H9 (cell line): ENCODE results near the gene SASS6. TPM values are rescaled to one million over a fixed set of nuclear protein-coding genes. Genes with fewer than 3 reads are reported as not detected.

Experiments
- DNase-seq: peaks from one replicate; pipeline ENCODE4 v3.0.0-alpha.2; 2017
- H2AFZ ChIP-seq: one replicate; pipeline ENCODE4 v1.6.1; 2013; ENCODE audit warnings: mild to moderate bottlenecking, low read length, control low read depth, moderate library complexity
- H2AK5ac ChIP-seq: 2 replicates; pipeline ENCODE4 v1.6.1; 2013; ENCODE audit warnings: low read length, control low read depth, mixed read lengths; ENCODE audit not compliant: insufficient read length
- H2BK120ac ChIP-seq: one replicate; pipeline ENCODE4 v1.6.1; 2013; ENCODE audit warnings: low read depth, mild to moderate bottlenecking, low read length, control low read depth, inconsistent platforms; ENCODE audit not compliant: poor library complexity, severe bottlenecking
- H2BK12ac ChIP-seq: 2 replicates; pipeline ENCODE4 v1.6.1; 2013; ENCODE audit warnings: low read length, control low read depth, mixed read lengths, low read depth; ENCODE audit not compliant: insufficient read length
- H2BK15ac ChIP-seq: 2 replicates; pipeline ENCODE4 v1.6.1; 2013; ENCODE audit warnings: low read depth, low read length, control low read depth
- H2BK20ac ChIP-seq: one replicate; pipeline ENCODE4 v1.6.1; 2013; ENCODE audit warnings: low read depth, mild to moderate bottlenecking, low read length, control low read depth, inconsistent platforms; ENCODE audit not compliant: poor library complexity, severe bottlenecking
- H2BK5ac ChIP-seq: 2 replicates; pipeline ENCODE4 v1.6.1; 2013; ENCODE audit warnings: low read length, control low read depth, mixed read lengths; ENCODE audit not compliant: insufficient read length
- H3K14ac ChIP-seq: 2 replicates; pipeline ENCODE4 v1.6.1; 2013; ENCODE audit warnings: low read length, control low read depth; ENCODE audit not compliant: insufficient read depth
- H3K18ac ChIP-seq: 2 replicates; pipeline ENCODE4 v1.6.1; 2013; ENCODE audit warnings: low read depth, mild to moderate bottlenecking, mixed read lengths, low read length, control low read depth; ENCODE audit not compliant: insufficient read length
- H3K23ac ChIP-seq: 2 replicates; pipeline ENCODE4 v1.6.1; 2013; ENCODE audit warnings: low read length, control low read depth, mixed read lengths, low read depth; ENCODE audit not compliant: insufficient read length
- H3K23me2 ChIP-seq: 2 replicates; pipeline ENCODE4 v1.6.1; 2013; ENCODE audit warnings: low read depth, mild to moderate bottlenecking, mixed read lengths, low read length, control low read depth; ENCODE audit not compliant: insufficient read length, poor library complexity, severe bottlenecking
- H3K27ac ChIP-seq: 2 replicates; pipeline ENCODE4 v1.5.1; 2013; ENCODE audit warnings: low read length, control low read depth, mixed read lengths, low read depth; ENCODE audit not compliant: insufficient read length
- H3K27me3 ChIP-seq: 2 replicates; pipeline ENCODE4 v1.6.1; 2013; ENCODE audit warnings: low read length, control low read depth, inconsistent platforms; ENCODE audit not compliant: insufficient read depth
- H3K4ac ChIP-seq: 2 replicates; pipeline ENCODE4 v1.6.1; 2013; ENCODE audit warnings: low read depth, mild to moderate bottlenecking, control low read depth, inconsistent platforms, low read length, moderate library complexity
- H3K4me1 ChIP-seq: 2 replicates; pipeline ENCODE4 v1.6.1; 2013; ENCODE audit warnings: low read length, control low read depth, inconsistent platforms; ENCODE audit not compliant: insufficient read depth
- H3K4me2 ChIP-seq: 2 replicates; pipeline ENCODE4 v1.6.1; 2013; ENCODE audit warnings: low read length, control low read depth, mixed read lengths; ENCODE audit not compliant: insufficient read length, insufficient read depth
- H3K56ac ChIP-seq: 2 replicates; pipeline ENCODE4 v1.6.1; 2013; ENCODE audit warnings: low read depth, mild to moderate bottlenecking, mixed read lengths, low read length, control low read depth; ENCODE audit not compliant: insufficient read length
- H3K79me1 ChIP-seq: 2 replicates; pipeline ENCODE4 v1.6.1; 2013; ENCODE audit warnings: low read depth, mild to moderate bottlenecking, moderate library complexity, low read length, control low read depth, inconsistent platforms; ENCODE audit not compliant: insufficient read depth, poor library complexity, severe bottlenecking
- H3K79me2 ChIP-seq: 2 replicates; pipeline ENCODE4 v1.6.1; 2013; ENCODE audit warnings: low read length, control low read depth, inconsistent platforms; ENCODE audit not compliant: insufficient read depth
- H3K9ac ChIP-seq: 2 replicates; pipeline ENCODE4 v1.6.1; 2013; ENCODE audit warnings: low read length, control low read depth, mixed read lengths; ENCODE audit not compliant: insufficient read length; ENCODE audit errors: extremely low read depth
- H3K9me3 ChIP-seq: one replicate; pipeline ENCODE4 v1.6.1; 2013; ENCODE audit warnings: low read depth, low read length, inconsistent platforms; ENCODE audit not compliant: control insufficient read depth
- H3T11ph ChIP-seq: one replicate; pipeline ENCODE4 v1.6.1; 2013; ENCODE audit warnings: mild to moderate bottlenecking, low read length, control low read depth, inconsistent platforms
- H4K20me1 ChIP-seq: one replicate; pipeline ENCODE4 v1.6.1; 2013; ENCODE audit not compliant: control insufficient read depth, insufficient read length, insufficient read depth
- H4K5ac ChIP-seq: 2 replicates; pipeline ENCODE4 v1.6.1; 2013; ENCODE audit warnings: low read depth, mild to moderate bottlenecking, mixed read lengths, low read length, control low read depth; ENCODE audit not compliant: insufficient read length
- H4K8ac ChIP-seq: replicated peaks from 2 replicates; pipeline ENCODE4 v1.6.1; 2013; ENCODE audit warnings: low read length, control low read depth, mixed read lengths, low read depth; ENCODE audit not compliant: insufficient read length
- H4K91ac ChIP-seq: 2 replicates; pipeline ENCODE4 v1.6.1; 2013; ENCODE audit warnings: low read depth, mild to moderate bottlenecking, moderate library complexity, mixed read lengths, low read length, control low read depth; ENCODE audit not compliant: insufficient read length
- H3K27ac Mint-ChIP-seq, 3 experiments: 2 replicates in 2 of 3; 3 replicates in 1 of 3; pipeline ENCODE4 v1.8.0; 2020 to 2021; ENCODE audit warnings: mixed read lengths in 3 of 3, mild to moderate bottlenecking in 1 of 3, moderate library complexity in 1 of 3
- H3K27me3 Mint-ChIP-seq: 2 replicates; pipeline ENCODE4 v1.8.0; 2021; ENCODE audit warnings: low read depth, mild to moderate bottlenecking, moderate library complexity, mixed read lengths
- H3K36me3 Mint-ChIP-seq, 3 experiments: 2 replicates in 2 of 3; 3 replicates in 1 of 3; pipeline ENCODE4 v1.8.0; 2020 to 2021; ENCODE audit warnings: low read depth in 3 of 3, mixed read lengths in 3 of 3; ENCODE audit not compliant: insufficient read depth in 1 of 3
- H3K4me1 Mint-ChIP-seq, 2 experiments: 2 replicates each; pipeline ENCODE4 v1.8.0; 2020; ENCODE audit warnings: mixed read lengths in 2 of 2
- H3K4me3 Mint-ChIP-seq, 2 experiments: 2 replicates in 1 of 2; 3 replicates in 1 of 2; pipeline ENCODE4 v1.8.0; 2020 to 2021; ENCODE audit warnings: mild to moderate bottlenecking in 2 of 2, mixed read lengths in 2 of 2, moderate library complexity in 1 of 2
- H3K9me3 Mint-ChIP-seq, 2 experiments: 2 replicates in 1 of 2; 3 replicates in 1 of 2; pipeline ENCODE4 v1.8.0; 2020; ENCODE audit warnings: mild to moderate bottlenecking in 2 of 2, mixed read lengths in 2 of 2, moderate library complexity in 1 of 2
- CTCF ChIP-seq: fragments of 200-600 bp; sonication (generic); conservative IDR thresholded peaks from 3 replicates; pipeline ENCODE4 v1.8.0; 2021; ENCODE audit warnings: antibody characterized with exemption, mild to moderate bottlenecking
- WGBS: extraction: QIAGEN DNeasy Blood & Tissue Kit; methylation state at CpG from one replicate; pipeline ENCODE4 v1.1.7; 2013; ENCODE audit warnings: missing lambda C conversion rate, low lambda C conversion rate, mixed read lengths; ENCODE audit not compliant: insufficient read length; ENCODE audit errors: extremely low coverage; 5-methylcytosine and 5-hydroxymethylcytosine counted together
- total RNA-seq: library from RNA; stranded (reverse); gene quantifications from 2 replicates; pipeline ENCODE4 v1.2.1, GENCODE V29; 2021

Gene SASS6
- total RNA-seq, 1 experiment from 2014 or later, result 15.2 TPM

GRCh38 chr1:100178091-100178490 is 45.4 kb upstream of the SASS6 start, which contains the start of gene LRRC39:
LRRC39 (minus strand) TSS chr1:100178256; CDS start chr1:100168516, 9,740 bp downstream.
- Histone ChIP-seq H3K9me3 (no peaks in the 10 kb centered on the region), H3K4ac (no peak within 1 kb of the TSS), H3K4me2 (no peak within 1 kb of the TSS), H3K79me2 (no peaks in the 10 kb centered on the region), H2BK5ac (no peak within 1 kb of the TSS), H2BK15ac (no peak within 1 kb of the TSS), H3K23ac (no peak within 1 kb of the TSS), H4K91ac (no peak within 1 kb of the TSS), H3T11ph (no peak within 1 kb of the TSS), H3K4me1 (no peaks in the 10 kb centered on the region), H3K27me3 (no peaks in the 10 kb centered on the region), H3K56ac (no peak within 1 kb of the TSS), H4K8ac (no peak within 1 kb of the TSS), H3K14ac (no peak within 1 kb of the TSS), H4K5ac (no peak within 1 kb of the TSS), H2AFZ (no peak within 1 kb of the TSS), H2BK20ac (no peak within 1 kb of the TSS), H3K18ac (no peak within 1 kb of the TSS), H2BK12ac (no peak within 1 kb of the TSS), H2AK5ac (no peak within 1 kb of the TSS), H2BK120ac (no peak within 1 kb of the TSS), H3K79me1 (no peaks in the 10 kb centered on the region), H3K9ac (no peak within 1 kb of the TSS), H4K20me1 (no peaks in the 10 kb centered on the region), H3K27ac (no peak within 1 kb of the TSS), H3K23me2 (no peaks in the 10 kb centered on the region)
- no peak within 1 kb of the TSS for H3K4me3 Mint-ChIP-seq
- no peaks in the 10 kb centered on the region for H3K9me3 Mint-ChIP-seq
- H3K27me3 Mint-ChIP-seq, result no peaks in the 10 kb centered on the region
- peaks cover 0 to 4% of the 10 kb centered on the region in 2 experiments; a peak in 2 of 4 replicates for H3K4me1 Mint-ChIP-seq
- no peak for DNase-seq
- H3K27ac Mint-ChIP-seq, result no peak within 1 kb of the TSS
- no CpG with 5 or more reads among the region's 5 CpGs for WGBS
- no peaks in the 10 kb centered on the region for H3K36me3 Mint-ChIP-seq
- TF ChIP-seq CTCF, result no peak
